HG03521 (cell line): ENCODE measurements around the gene SMG6.

Experiments
- ATAC-seq: cut with Tn5 transposase; IDR thresholded peaks from one replicate; pipeline ENCODE4 v1.9.1; 2021; ENCODE audit warnings: mild to moderate bottlenecking, moderate library complexity; ENCODE audit not compliant: unreplicated experiment

SMG6 gene

GRCh38 chr17:2110436-2110835 lies 193.1 kb downstream of the SMG6 start:
- ATAC-seq, result no peak

- ATAC-seq, result no peak
Observed at GRCh38 chr17:2108170-2108569, 195.4 kb downstream of the SMG6 start.

DNA sequence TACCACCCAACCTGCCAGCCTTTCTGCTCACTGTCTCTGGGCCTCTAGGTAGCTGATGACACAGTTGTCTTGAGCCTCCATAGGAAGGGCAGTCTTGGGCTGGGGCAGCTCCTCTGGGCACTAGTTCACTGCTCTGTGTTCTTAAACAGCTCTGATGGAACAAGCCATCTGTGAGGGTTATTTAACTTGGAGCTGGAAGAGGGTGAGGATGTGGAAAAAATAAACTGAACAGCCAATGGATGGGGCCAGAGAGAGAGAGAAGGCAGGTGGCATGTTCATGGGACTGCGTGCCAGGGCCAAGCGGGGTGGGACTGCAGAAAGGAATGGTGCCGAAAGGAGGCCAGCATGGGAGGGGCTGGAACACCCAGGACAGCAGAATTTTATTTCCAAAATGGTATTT lies 196.1 kb downstream of the SMG6 start:
- no peak for ATAC-seq

DNA sequence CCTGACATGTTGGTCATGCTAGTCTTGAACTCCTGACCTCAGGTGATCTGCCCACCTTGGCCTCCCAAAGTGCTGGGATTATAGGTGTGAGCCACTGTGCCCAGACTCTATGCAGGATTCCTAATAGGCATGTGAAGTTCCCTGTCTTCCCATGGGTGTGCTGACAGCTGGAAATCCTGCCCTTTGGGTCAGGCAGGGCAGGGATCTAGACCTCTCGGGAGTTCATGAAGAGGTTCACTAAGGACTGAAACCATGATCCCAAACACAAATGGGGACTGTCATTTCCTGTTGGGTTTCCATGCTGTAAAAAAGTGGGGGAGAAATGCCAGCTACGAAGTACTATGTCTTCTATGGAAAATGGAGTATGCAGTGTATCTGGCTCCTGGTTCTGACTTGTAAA lies 196.5 kb downstream of the SMG6 start:
- ATAC-seq, result no peak

DNA sequence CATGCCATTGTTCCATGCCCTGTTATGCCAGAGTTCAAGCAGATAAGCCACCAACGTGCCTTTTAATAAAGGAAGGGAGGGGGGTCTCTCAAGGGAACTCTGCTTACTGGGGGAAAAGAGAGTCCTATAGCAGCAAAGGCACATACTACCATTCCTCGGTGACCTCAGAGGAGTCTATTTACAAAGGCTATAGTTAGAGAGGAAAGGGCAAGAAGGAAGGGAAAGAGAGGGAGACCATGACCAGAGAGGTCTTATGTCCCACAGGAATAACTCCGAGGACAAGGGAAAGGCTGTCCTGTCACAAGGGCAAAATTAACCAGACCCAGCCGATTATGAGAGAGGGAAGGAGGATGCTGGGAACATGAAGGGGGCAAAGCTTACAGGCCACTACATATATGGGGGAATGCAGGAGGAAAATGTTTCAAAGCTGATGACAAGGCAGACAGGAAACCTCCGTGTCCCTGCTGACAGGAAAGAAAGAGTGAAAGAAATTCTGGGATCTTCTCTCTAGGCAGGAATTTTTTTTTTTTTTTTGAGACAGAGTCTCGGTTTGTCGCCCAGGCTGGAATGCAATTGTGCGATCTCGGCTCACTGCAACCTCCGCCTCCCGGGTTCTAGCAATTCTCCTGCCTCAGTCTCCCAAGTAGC lies 197.2 kb downstream of the SMG6 start:
- no peak for ATAC-seq

GRCh38 chr17:2105663-2106062 lies 197.9 kb downstream of the SMG6 start:
- no peak for ATAC-seq

DNA sequence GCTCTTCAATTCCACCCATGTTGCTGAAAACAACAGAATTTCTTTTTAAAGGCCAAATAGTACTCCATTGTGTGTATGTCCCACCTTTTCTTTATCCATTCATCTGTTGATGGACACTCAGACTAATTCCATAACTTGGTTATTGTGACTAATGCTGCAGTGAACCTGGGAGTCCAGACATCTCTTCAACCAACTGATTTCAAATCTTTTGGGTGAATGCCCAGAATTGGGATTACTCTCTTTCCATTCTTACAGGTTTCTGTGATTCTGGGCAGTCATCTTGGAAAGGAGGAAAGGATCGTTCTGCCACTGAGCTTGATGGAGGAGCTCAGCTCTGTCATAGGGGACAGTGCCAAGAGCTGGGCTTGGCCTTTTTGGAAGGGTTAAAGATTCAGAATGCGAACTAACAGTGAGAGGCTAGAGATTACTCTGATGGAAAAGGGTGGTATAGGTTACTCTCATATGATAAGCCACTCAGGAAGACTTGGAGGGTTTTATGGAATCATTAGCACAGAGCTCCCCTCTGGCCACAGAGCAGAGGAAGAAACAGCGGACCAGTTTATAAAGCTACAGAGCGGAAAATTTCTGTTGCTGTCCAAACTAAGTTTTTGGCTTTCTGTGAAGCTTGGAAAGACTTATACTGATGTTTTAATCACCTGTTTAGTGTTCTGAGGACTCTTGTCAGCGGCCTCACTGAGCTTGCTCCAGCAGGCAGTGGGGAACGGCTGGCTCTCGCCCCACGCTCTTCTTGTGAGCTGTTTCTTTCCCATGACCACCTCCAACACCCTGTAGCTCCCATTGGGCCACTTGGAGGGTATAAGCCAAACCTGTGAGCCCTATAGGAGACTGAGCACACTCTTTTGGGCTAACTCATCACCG lies 200.4 kb downstream of the SMG6 start:
- no peak for ATAC-seq

DNA sequence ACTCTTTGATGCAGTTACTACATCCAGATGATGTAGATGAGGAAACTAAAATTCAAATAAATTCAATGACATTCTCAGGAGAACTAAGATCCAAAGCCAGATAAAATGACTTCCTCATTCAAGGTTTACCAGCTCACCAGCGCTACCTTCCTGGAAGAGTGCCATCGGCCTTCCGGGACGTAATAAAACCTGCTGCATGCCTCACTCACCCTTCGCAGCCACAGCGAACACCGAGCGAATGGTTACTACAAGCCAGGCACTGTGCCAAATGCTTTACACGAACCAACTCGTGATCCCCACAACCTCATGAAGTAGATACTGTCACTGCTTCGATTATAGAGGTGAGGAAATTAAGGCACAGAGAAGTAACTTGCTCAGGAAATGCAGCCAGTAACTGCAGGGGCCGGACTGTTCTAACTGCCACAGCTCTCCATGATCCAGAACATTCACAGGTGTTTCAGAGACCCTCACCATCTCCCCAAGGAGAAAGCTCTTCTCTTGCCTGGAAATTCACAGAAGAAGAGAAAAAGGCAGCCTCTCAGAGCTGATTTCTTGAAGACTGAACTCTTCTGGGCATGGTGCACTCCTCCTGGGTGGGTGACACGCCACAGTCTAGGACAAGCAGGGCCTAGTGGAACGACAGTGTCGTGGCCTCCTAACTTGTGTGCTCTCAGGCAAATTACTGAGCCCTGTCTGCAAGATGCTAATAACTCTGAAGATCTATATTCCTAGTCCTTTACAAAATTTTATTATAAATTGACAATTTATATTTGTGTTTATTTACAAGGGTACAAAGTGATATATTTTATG lies 201.9 kb downstream of the SMG6 start:
- no peak for ATAC-seq

DNA sequence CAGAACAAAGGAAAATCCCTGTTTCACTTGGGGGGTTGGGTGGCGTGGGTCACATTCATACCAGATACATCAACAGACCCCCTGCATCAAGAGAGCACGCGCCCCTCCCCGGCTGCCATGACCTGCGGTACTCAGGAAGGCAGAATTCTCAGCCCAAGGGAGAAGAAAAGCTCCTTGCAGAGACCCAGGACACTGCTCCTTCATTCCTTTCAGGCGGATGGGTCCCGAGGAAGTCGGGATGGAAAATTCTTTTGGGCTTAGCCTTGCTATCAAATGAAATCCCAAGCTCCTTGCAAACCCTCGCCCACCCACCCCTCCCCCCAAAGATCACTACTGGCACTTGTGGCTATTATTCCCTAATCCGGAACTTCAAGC lies 208.1 kb downstream of the SMG6 start:
- ATAC-seq, result no peak

DNA sequence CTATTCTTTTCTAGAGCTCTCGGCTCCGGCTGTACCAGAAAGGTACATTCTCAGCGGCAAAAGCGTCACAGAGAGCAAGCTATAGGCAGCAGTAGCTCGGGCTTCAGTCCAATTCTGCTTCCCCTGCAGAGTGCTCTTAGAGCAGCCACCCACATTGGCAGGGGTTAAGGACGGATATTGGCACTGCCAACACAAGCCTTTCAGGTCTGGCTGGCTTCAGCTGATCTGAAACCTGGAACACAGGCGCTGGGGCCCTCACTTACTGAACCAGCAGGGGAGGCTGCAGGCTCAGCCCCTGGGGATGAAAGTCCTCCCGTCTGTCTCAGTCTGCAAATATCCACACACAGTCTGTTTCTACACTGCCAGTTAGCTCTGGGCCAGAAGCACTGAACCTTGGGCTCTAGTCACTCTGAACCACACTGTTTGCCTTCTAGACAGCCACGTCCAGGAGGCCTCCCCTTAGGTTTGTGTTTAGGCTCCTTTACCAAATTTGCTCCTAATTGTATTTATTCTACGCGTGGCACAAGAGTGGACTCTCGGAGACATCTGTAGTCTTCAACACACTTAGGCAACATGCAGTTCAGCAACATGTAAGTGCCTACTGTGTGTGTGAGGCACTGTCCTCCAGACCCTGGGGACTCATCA lies 208.6 kb downstream of the SMG6 start:
- no peak for ATAC-seq

- no peak for ATAC-seq
Observed at GRCh38 chr17:2093349-2093748, 210.2 kb downstream of the SMG6 start.

DNA sequence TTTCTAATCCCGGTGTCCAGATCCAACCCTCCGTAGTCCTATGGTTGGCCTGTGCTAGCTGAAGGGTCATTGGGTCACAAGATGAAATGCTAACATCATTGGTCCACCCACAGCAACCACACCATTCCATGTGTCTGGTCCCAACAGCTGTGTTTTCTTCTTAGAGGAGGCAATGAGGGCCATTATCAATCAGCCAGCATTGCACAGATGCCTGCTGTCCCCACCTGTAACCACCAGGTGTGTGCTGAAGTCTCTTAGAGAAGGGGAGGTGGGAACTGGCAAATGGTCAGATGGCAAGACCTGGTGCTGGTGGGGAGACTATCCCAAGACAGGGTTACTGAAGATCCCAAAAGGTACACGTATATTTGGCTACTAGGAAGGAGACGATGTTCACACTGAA lies 211.3 kb downstream of the SMG6 start:
- no peak for ATAC-seq

DNA sequence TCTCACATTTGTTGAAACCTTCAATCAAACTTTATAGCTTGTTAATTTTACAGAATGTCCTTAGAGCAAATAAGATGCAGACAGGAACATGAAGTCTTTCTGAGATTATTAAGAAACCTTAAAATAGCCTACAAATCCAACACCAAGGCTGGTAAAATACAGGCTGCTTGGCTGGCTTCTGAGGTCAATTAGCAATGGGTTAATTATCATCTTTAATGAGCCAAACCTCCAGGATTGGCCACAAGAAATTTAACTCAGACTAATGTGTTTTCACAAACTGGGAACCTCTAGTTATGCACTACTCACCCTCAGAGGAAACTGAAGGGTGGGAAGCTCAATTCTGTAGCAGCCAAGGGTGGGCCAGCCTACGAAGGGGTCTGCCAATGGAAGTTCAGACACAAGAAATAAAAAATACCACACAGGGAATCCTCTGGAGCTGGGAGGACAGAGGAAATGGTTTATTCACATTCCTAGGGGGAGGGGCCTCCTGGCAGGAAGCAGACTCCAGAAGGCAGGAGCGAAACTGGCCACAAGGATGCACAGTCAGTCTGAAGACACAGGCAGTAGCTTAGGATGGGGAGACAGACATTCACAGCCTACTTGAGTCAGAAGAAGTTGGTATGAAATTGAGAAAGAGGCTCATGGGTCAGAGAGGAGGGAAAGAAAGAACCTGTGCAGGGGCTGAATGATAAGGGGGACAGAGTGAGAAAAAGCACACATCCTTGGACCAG lies 212.6 kb downstream of the SMG6 start:
- no peak for ATAC-seq

DNA sequence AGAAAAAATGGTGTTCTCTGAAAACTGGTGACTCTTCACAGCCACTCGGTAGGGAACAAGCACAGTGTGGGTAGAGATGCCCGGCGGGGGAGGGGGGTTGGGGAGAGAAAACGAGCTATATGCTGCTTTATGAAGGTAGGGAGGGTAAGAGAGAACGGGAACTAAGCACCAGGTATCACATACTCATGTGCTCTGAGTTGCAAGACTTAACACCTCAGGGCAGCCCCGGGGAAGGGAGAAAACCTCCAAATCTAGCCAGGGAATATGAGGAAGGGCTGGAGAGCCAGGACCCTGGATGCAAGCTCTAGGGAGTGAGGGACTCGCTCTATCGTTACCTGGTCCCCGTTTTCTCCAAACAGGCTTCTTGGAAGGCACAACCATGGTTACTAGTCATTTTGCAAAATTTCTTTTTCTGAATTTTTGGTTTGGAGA lies 213.4 kb downstream of the SMG6 start:
- no peak for ATAC-seq

DNA sequence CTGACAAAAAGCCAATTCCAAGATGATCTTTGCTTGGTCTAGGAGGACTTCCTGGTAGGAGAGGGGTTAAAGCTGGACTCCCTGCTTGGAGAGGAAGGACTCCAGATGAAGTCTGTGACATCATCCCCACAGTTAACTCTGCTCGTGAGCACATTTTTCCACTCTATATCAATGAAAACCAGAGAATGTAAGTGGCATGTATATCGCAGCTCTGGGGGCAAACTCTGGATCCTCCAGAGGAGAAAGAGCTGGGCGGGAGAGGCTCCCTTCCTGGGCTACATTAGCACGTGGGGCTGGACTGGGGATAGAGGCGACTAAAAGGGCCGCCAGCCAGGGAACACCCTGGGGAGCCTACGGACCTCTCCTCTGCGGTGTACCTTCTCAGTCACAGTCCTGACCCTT lies 214.6 kb downstream of the SMG6 start:
- ATAC-seq, result peak; percentile 22

DNA sequence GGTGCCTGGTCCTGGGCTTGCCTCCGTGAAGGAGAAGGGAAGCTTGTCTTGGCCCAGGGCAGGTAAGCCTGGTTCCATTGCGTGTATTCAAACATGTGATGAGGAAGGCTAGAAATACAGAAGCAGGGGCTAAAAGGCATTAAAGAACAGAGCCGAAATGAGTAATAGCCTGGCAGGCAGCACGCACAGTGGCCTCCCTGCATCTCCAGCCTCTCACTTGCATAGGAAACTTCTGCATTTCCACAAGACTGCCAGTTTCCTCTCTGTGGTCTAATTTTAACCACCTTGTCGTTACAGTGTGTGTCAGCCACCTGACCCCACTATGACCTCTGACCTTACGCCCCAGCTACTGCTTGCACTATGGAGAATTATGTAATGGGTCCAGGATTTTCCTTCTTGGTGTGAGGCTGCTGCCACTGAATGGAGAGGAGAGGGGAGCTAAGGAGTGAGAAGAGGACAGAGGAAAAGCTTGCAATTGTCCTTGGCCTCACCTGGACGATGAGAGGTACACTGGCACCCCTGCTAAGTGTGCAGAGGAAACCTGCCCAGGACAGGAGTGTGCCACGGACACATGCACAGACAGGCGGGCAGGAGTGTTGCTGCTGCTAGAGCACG lies 215.9 kb downstream of the SMG6 start:
- peak; percentile 29 for ATAC-seq

- ATAC-seq, result no peak
Observed at GRCh38 chr17:2086306-2086705, 217.3 kb downstream of the SMG6 start.

GRCh38 chr17:2085648-2085949 lies 218.0 kb downstream of the SMG6 start:
- ATAC-seq, result no peak

- no peak for ATAC-seq
Observed at GRCh38 chr17:2084766-2085647, 218.6 kb downstream of the SMG6 start.
